CD14-positive monocyte (primary cell): ENCODE data around the gene CDH3. TPM values are rescaled to one million over a fixed set of nuclear protein-coding genes. Genes with fewer than 3 reads are reported as not detected.
"Not testable (repeated sequence)": the region's sequence is repeated elsewhere in the genome, so short reads cannot be mapped to it uniquely, and the experiment has no call there.

Experiments
- DNase-seq, 3 donors: peaks; one replicate each; pipeline ENCODE4 v3.0.0-alpha.2; 2011 to 2022
- H2AFZ ChIP-seq: 2 replicates; pipeline ENCODE4 v1.6.0; 2012; ENCODE audit warnings: mild to moderate bottlenecking, low read depth, low read length, inconsistent platforms; ENCODE audit not compliant: insufficient read depth, poor library complexity, severe bottlenecking
- H3K27ac ChIP-seq, 2 donors: 1 replicate in 1 of 2; 2 replicates in 1 of 2; pipeline ENCODE4 v1.5.1; 2012 to 2013; ENCODE audit warnings: low read length in 2 of 2, control low read depth in 1 of 2, inconsistent platforms in 1 of 2, low read depth in 1 of 2, mild to moderate bottlenecking in 1 of 2
- H3K27me3 ChIP-seq, 2 donors: one replicate each; pipeline versions ENCODE4 v1.6.0 to v1.6.1; 2011 to 2013; ENCODE audit warnings: low read length in 2 of 2; ENCODE audit not compliant: control insufficient read depth in 2 of 2, insufficient read depth in 2 of 2
- H3K36me3 ChIP-seq, 2 donors: replicated peaks in 1 of 2; 1 replicate in 1 of 2; 2 replicates in 1 of 2; pipeline versions ENCODE4 v1.5.1 to v1.6.1; 2012 to 2013; ENCODE audit warnings: low read length in 2 of 2, control low read depth in 1 of 2, inconsistent platforms in 1 of 2, mild to moderate bottlenecking in 1 of 2; ENCODE audit not compliant: insufficient read depth in 2 of 2, control insufficient read depth in 1 of 2
- H3K4me1 ChIP-seq, 2 donors: 1 replicate in 1 of 2; 2 replicates in 1 of 2; pipeline versions ENCODE4 v1.5.1 to v1.6.1; 2012 to 2013; ENCODE audit warnings: low read length in 2 of 2, control low read depth in 1 of 2, inconsistent platforms in 1 of 2, mild to moderate bottlenecking in 1 of 2, moderate library complexity in 1 of 2; ENCODE audit not compliant: insufficient read depth in 2 of 2, control insufficient read depth in 1 of 2
- H3K4me2 ChIP-seq: replicated peaks from 2 replicates; pipeline ENCODE3; 2012; ENCODE audit warnings: low read length, moderate library complexity, mild to moderate bottlenecking; ENCODE audit not compliant: poor library complexity, severe bottlenecking; ENCODE audit errors: extremely low read depth
- H3K4me3 ChIP-seq, 3 experiments: fragments of 200-600 bp in 1 of 3; sonication (generic) in 1 of 3; replicated peaks in 1 of 3; 1 replicate in 2 of 3; 2 replicates in 1 of 3; pipeline ENCODE4 v1.5.1; 2011 to 2013; ENCODE audit warnings: low read length in 3 of 3, mild to moderate bottlenecking in 3 of 3, control low read depth in 2 of 3, low read depth in 2 of 3, inconsistent platforms in 1 of 3, moderate library complexity in 1 of 3
- H3K79me2 ChIP-seq: 2 replicates; pipeline ENCODE4 v1.6.0; 2012; ENCODE audit warnings: mild to moderate bottlenecking, control low read depth, inconsistent platforms, low read length, moderate library complexity; ENCODE audit not compliant: insufficient read depth
- H3K9ac ChIP-seq: 2 replicates; pipeline ENCODE4 v1.6.0; 2017; ENCODE audit warnings: low read length, mild to moderate bottlenecking; ENCODE audit not compliant: insufficient read depth, poor library complexity, severe bottlenecking
- H3K9me3 ChIP-seq, 2 donors: replicated peaks in 1 of 2; 1 replicate in 1 of 2; 2 replicates in 1 of 2; pipeline versions ENCODE4 v1.5.1 to v1.6.1; 2012 to 2013; ENCODE audit warnings: low read length in 2 of 2, control low read depth in 1 of 2; ENCODE audit not compliant: control insufficient read depth in 1 of 2, insufficient read depth in 1 of 2
- H4K20me1 ChIP-seq: 2 replicates; pipeline ENCODE4 v1.6.0; 2012; ENCODE audit warnings: mild to moderate bottlenecking, low read length, control low read depth, moderate library complexity; ENCODE audit not compliant: insufficient read depth
- H3K27ac Mint-ChIP-seq, 7 donors: one replicate each; pipeline ENCODE4 v1.8.0; 2020; ENCODE audit warnings: mild to moderate bottlenecking in 7 of 7, mixed read lengths in 7 of 7, moderate library complexity in 6 of 7, inconsistent platforms in 2 of 7
- H3K27me3 Mint-ChIP-seq, 3 donors: one replicate each; pipeline ENCODE4 v1.8.0; 2021 to 2022; ENCODE audit warnings: low read depth in 3 of 3, mild to moderate bottlenecking in 3 of 3, mixed read lengths in 3 of 3, moderate library complexity in 3 of 3, inconsistent platforms in 1 of 3
- H3K36me3 Mint-ChIP-seq, 2 donors: one replicate each; pipeline ENCODE4 v1.8.0; 2020; ENCODE audit warnings: mixed read lengths in 2 of 2, inconsistent platforms in 1 of 2, mild to moderate bottlenecking in 1 of 2
- H3K4me1 Mint-ChIP-seq: one replicate; pipeline ENCODE4 v1.8.0; 2020; ENCODE audit warnings: mild to moderate bottlenecking, mixed read lengths
- H3K4me3 Mint-ChIP-seq, 2 donors: one replicate each; pipeline ENCODE4 v1.8.0; 2020; ENCODE audit warnings: mild to moderate bottlenecking in 2 of 2, mixed read lengths in 2 of 2, moderate library complexity in 1 of 2
- H3K9me3 Mint-ChIP-seq, 7 donors: one replicate each; pipeline ENCODE4 v1.8.0; 2020 to 2022; ENCODE audit warnings: mixed read lengths in 7 of 7, mild to moderate bottlenecking in 6 of 7, moderate library complexity in 6 of 7, inconsistent platforms in 2 of 7
- WGBS: methylation state at CpG from one replicate; pipeline ENCODE4 v1.1.5; 2013; ENCODE audit warnings: missing lambda C conversion rate; ENCODE audit not compliant: insufficient coverage; 5-methylcytosine and 5-hydroxymethylcytosine counted together
- intact Hi-C, 2 donors: fragments of 100-400 bp; cut with micrococcal nuclease; formaldehyde crosslinking; loops; one replicate each; pipeline versions ENCODE4 v1.15.0 to v1.15.1; 2023
- polyA plus RNA-seq, 3 donors: library from polyadenylated mRNA; depleted of rRNA in 1 of 3; unstranded in 2 of 3; stranded (reverse) in 1 of 3; fragments of 300-500 nt in 2 of 3; fragments of >200 nt in 1 of 3; fragmentation: Illumina TruSeq in 2 of 3; gene quantifications; 1 replicate in 2 of 3; 2 replicates in 1 of 3; pipeline ENCODE4 v1.2.3, GENCODE V29; 2012 to 2021
- TF ChIP-seq, protein P1 (sequence below): fragments of 200-600 bp; IDR thresholded peaks from one replicate; pipeline ENCODE4 v1.8.0; 2022; ENCODE audit warnings: antibody characterized with exemption, mild to moderate bottlenecking

The CDH3 gene
- polyA plus RNA-seq, 3 donors, result not detected

DNA sequence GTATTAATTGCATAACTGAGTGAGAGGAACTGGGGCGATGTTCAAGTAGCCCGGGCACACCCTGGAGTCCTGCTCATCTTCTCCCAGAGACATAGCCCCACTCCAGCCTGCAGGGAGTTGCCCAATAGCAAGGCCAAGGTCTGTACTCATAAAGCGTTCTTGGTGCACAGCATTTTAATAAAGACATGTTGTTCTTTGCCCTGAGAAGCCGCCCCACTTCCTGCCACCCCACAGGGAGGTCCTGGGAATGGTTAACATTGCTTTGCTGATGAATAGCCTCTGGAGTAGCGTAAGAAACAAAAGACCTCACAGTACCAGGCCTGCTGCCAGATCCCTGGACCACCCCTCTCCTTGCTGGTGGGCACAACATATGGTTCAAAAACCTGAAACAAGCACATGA, 70.4 kb downstream of the CDH3 start:
- no peak overlapping the region for H3K27ac ChIP-seq
- H3K79me2 ChIP-seq, result no peaks in the 10 kb centered on the region
- Mint-ChIP-seq H3K4me3 (no peak overlapping the region), H3K27me3 (peaks cover 1 to 8% (median 3%) of the 10 kb centered on the region in 3 donors), H3K27ac (peak overlapping the region in 3 of 7 donors; percentile 15 to 57 (median 30)), H3K9me3 (peaks cover 0 to 21% (median 3%) of the 10 kb centered on the region in 7 donors), H3K36me3 (no peaks in the 10 kb centered on the region), H3K4me1 (peaks cover 27% of the 10 kb centered on the region)
- no peak overlapping the region for H3K9ac ChIP-seq
- peak in 2 of 3 donors; percentile 7 to 56 for DNase-seq
- TF ChIP-seq, protein P1, sequence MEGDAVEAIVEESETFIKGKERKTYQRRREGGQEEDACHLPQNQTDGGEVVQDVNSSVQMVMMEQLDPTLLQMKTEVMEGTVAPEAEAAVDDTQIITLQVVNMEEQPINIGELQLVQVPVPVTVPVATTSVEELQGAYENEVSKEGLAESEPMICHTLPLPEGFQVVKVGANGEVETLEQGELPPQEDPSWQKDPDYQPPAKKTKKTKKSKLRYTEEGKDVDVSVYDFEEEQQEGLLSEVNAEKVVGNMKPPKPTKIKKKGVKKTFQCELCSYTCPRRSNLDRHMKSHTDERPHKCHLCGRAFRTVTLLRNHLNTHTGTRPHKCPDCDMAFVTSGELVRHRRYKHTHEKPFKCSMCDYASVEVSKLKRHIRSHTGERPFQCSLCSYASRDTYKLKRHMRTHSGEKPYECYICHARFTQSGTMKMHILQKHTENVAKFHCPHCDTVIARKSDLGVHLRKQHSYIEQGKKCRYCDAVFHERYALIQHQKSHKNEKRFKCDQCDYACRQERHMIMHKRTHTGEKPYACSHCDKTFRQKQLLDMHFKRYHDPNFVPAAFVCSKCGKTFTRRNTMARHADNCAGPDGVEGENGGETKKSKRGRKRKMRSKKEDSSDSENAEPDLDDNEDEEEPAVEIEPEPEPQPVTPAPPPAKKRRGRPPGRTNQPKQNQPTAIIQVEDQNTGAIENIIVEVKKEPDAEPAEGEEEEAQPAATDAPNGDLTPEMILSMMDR, result no peak
- intact Hi-C loops, result no loop called here
- H3K4me2 ChIP-seq, result no peak overlapping the region
- peaks cover 0 to 5% of the 10 kb centered on the region in 2 donors for H3K9me3 ChIP-seq
- peaks cover 28 to 33% of the 10 kb centered on the region in 2 donors for H3K4me1 ChIP-seq
- no peak overlapping the region for H2AFZ ChIP-seq
- H3K27me3 ChIP-seq, result no peaks in the 10 kb centered on the region
- H3K4me3 ChIP-seq, result no peak overlapping the region
- H3K36me3 ChIP-seq, result no peaks in the 10 kb centered on the region
- H4K20me1 ChIP-seq, result no peaks in the 10 kb centered on the region
- 0% methylated on average over 1 of the region's 5 CpGs for WGBS

DNA sequence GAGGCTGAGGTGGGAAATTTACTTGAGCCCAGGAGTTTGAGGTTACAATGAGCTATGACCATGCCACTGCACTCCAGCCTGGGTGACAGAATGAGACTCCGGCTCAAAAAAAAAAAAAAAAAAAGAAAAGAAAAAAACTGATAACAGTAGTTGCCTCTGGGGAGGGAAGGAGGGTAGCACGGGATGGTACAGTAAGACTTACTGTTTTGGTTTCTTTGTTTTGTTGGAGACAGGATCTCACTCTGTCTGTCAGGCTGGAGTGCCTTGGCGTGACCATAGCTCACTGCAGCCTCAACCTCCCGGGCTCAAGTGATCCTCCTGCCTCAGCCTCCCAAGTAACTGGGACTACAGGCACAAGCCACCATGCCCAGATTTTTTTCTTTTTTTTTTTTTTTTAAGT, 71.4 kb downstream of the CDH3 start:
- WGBS, result 100% methylated on average over 1 of the region's 4 CpGs
- H3K9ac ChIP-seq, H3K79me2 ChIP-seq, DNase-seq, H3K4me3 ChIP-seq, intact Hi-C loops, H3K27me3 ChIP-seq, H3K27ac Mint-ChIP-seq, H3K27ac ChIP-seq, H3K27me3 Mint-ChIP-seq, H4K20me1 ChIP-seq, H3K9me3 ChIP-seq, H3K36me3 Mint-ChIP-seq, H3K4me3 Mint-ChIP-seq, H3K36me3 ChIP-seq, H2AFZ ChIP-seq, H3K4me2 ChIP-seq: not testable (repeated sequence)
- Mint-ChIP-seq H3K4me1 (peaks cover 18% of the 10 kb centered on the region), H3K9me3 (peaks cover 0 to 21% (median 3%) of the 10 kb centered on the region in 7 donors)
- H3K4me1 ChIP-seq, result peaks cover 20 to 24% of the 10 kb centered on the region in 2 donors
